GM21619 (cell line): Measurements from ENCODE around the gene RAB38.
A peak's percentile ranks its signal among the peaks of the same experiment; 100 is the strongest.

Experiments
- ATAC-seq: cut with Tn5 transposase; IDR thresholded peaks from one replicate; pipeline ENCODE4 v1.9.1; 2021; ENCODE audit not compliant: unreplicated experiment

The RAB38 gene

GRCh38 chr11:88174709-88175568 is at the start of gene RAB38:
RAB38 (minus strand) TSS chr11:88175443; CDS start chr11:88175384, 59 bp downstream.
- peak; percentile 50 for ATAC-seq

- ATAC-seq: no peak
Observed at GRCh38 chr11:88213406-88213805, 38.2 kb upstream of the RAB38 start.

GRCh38 chr11:88212300-88212699 is 37.1 kb upstream of the RAB38 start:
- ATAC-seq: no peak

- ATAC-seq: no peak
Observed at GRCh38 chr11:88208745-88209144, 33.5 kb upstream of the RAB38 start.

GRCh38 chr11:88206751-88207150 is 31.5 kb upstream of the RAB38 start:
- peak; percentile 63 for ATAC-seq

- no peak for ATAC-seq
Observed at GRCh38 chr11:88204353-88204752, 29.1 kb upstream of the RAB38 start.

GRCh38 chr11:88203604-88204003 is 28.4 kb upstream of the RAB38 start:
- ATAC-seq: no peak

GRCh38 chr11:88202498-88202897 is 27.3 kb upstream of the RAB38 start:
- no peak for ATAC-seq

- ATAC-seq: no peak
Observed at GRCh38 chr11:88196393-88196792, 21.1 kb upstream of the RAB38 start.

- no peak for ATAC-seq
Observed at GRCh38 chr11:88195908-88196307, 20.7 kb upstream of the RAB38 start.

- ATAC-seq: no peak
Observed at GRCh38 chr11:88194990-88195389, 19.7 kb upstream of the RAB38 start.

GRCh38 chr11:88193278-88193677 is 18.0 kb upstream of the RAB38 start:
- ATAC-seq: no peak

- no peak for ATAC-seq
Observed at GRCh38 chr11:88188932-88189253, 13.7 kb upstream of the RAB38 start.

GRCh38 chr11:88188251-88188931 is 13.1 kb upstream of the RAB38 start:
- no peak for ATAC-seq

- ATAC-seq: no peak
Observed at GRCh38 chr11:88183233-88183632, 8.0 kb upstream of the RAB38 start.

- no peak for ATAC-seq
Observed at GRCh38 chr11:88181776-88182175, 6.5 kb upstream of the RAB38 start.

- ATAC-seq: no peak
Observed at GRCh38 chr11:88179971-88180629, 4.9 kb upstream of the RAB38 start.

GRCh38 chr11:88179141-88179540 is 3.9 kb upstream of the RAB38 start:
- ATAC-seq: peak; percentile 68

- ATAC-seq: no peak
Observed at GRCh38 chr11:88178191-88178590, 2.9 kb upstream of the RAB38 start.

- ATAC-seq: peak; percentile 11
Observed at GRCh38 chr11:88175569-88176075, 379 bp upstream of the RAB38 start.

- no peak for ATAC-seq
Observed at GRCh38 chr11:88173956-88174355, 1.3 kb downstream of the RAB38 start.

- ATAC-seq: no peak
Observed at GRCh38 chr11:88171982-88172381, 3.3 kb downstream of the RAB38 start.
